HCT116 (cell line): Measurements from ENCODE around the gene KANSL1. TPM values are rescaled to one million over a fixed set of nuclear protein-coding genes. Genes with fewer than 3 reads are reported as not detected.

Experiments used
- ATAC-seq: fragments of 200-7000 bp; cut with Tn5 transposase; 2 replicates; pipeline ENCODE4 v1.9.1; 2020; ENCODE audit warnings: mild to moderate bottlenecking, moderate library complexity
- BruUV-seq: library from RNA; stranded (reverse); fragments of 400-500 nt; replicated peaks from 2 replicates; lab custom pipeline; 2021; lab: Mats Ljungman, UMichigan
- CTCF ChIA-PET: fragments of 300-600 bp; sonication (Branson Sonifier 250); formaldehyde crosslinking; loops from one replicate; lab custom pipeline; 2021; ENCODE audit warnings: antibody characterized with exemption; lab: Charles Lee
- POLR2A ChIA-PET: fragments of 300-600, 350-600 bp; sonication (Branson Sonifier 250); formaldehyde crosslinking; loops from one replicate; lab custom pipeline; 2021; ENCODE audit warnings: antibody characterized with exemption; lab: Charles Lee
- RAD21 ChIA-PET, 2 experiments: fragments of 300-600 bp; sonication (Branson Sonifier 250); formaldehyde crosslinking; loops; one replicate each; lab custom pipeline; 2023; ENCODE audit warnings: low total read pairs in 2 of 2; ENCODE audit not compliant: uncharacterized antibody in 2 of 2, unreplicated experiment in 2 of 2, low non-redundant PET in 1 of 2; lab: Charles Lee
- DNase-seq: peaks from one replicate; pipeline ENCODE4 v3.0.0-alpha.2; 2010; ENCODE audit warnings: low read depth, low spot score
- H2AFZ ChIP-seq: fragments of 200-600 bp; shearing (Covaris generic), sonication (generic); 2 replicates; pipeline ENCODE4 v1.6.1; 2017; ENCODE audit warnings: low read depth, mixed run types, mixed read lengths, antibody characterized with exemption, low read length; ENCODE audit not compliant: poor library complexity, severe bottlenecking
- H3K27ac ChIP-seq: 2 replicates; pipeline ENCODE4 v1.5.1; 2012; ENCODE audit warnings: low read depth, low read length
- H3K27me3 ChIP-seq: fragments of 200-600 bp; sonication (generic); 2 replicates; pipeline ENCODE4 v1.6.1; 2016; ENCODE audit warnings: mixed run types, low read length, mixed read lengths; ENCODE audit not compliant: insufficient read depth
- H3K36me3 ChIP-seq, 2 experiments: fragments of 200-500 bp in 1 of 2; fragments of 200-600 bp in 1 of 2; sonication (Bioruptor generic) in 1 of 2; sonication (generic) in 1 of 2; 2 replicates each; pipeline versions ENCODE4 v1.5.1 to v1.6.1; 2014 to 2016; ENCODE audit warnings: low read length in 2 of 2, inconsistent platforms in 1 of 2, mixed read lengths in 1 of 2, mixed run types in 1 of 2; ENCODE audit not compliant: insufficient read depth in 2 of 2, control insufficient read depth in 1 of 2
- H3K4me1 ChIP-seq, 2 experiments: fragments of 200-600 bp in 1 of 2; sonication (generic) in 1 of 2; 2 replicates each; pipeline versions ENCODE4 v1.5.1 to v1.6.1; 2012 to 2017; ENCODE audit warnings: low read length in 2 of 2, inconsistent platforms in 1 of 2, mild to moderate bottlenecking in 1 of 2, mixed read lengths in 1 of 2, mixed run types in 1 of 2, moderate library complexity in 1 of 2; ENCODE audit not compliant: insufficient read depth in 2 of 2, control insufficient read depth in 1 of 2
- H3K4me2 ChIP-seq: fragments of 200-600 bp; sonication (generic); 2 replicates; pipeline ENCODE4 v1.6.1; 2017; ENCODE audit warnings: mixed run types, low read length, mixed read lengths
- H3K4me3 ChIP-seq, 2 experiments: fragments of 200-600 bp in 1 of 2; sonication (generic) in 1 of 2; replicated peaks in 1 of 2; 2 replicates each; pipeline ENCODE4 v1.5.1; 2011 to 2016; ENCODE audit warnings: low read length in 2 of 2, control low read depth in 1 of 2, low read depth in 1 of 2, mild to moderate bottlenecking in 1 of 2, mixed read lengths in 1 of 2, mixed run types in 1 of 2
- H3K79me2 ChIP-seq: fragments of 200-600 bp; sonication (generic); 2 replicates; pipeline ENCODE4 v1.6.1; 2017; ENCODE audit warnings: mild to moderate bottlenecking, mixed run types, low read length, moderate library complexity, mixed read lengths; ENCODE audit not compliant: insufficient read depth
- H3K9ac ChIP-seq: fragments of 200-600 bp; sonication (generic); 2 replicates; pipeline ENCODE4 v1.6.1; 2016; ENCODE audit warnings: low read length, mixed read lengths
- H3K9me2 ChIP-seq: fragments of 200-600 bp; sonication (generic), shearing (Covaris generic); 2 replicates; pipeline ENCODE4 v1.6.1; 2017; ENCODE audit warnings: mixed run types, mild to moderate bottlenecking, moderate library complexity; ENCODE audit not compliant: insufficient read depth
- H3K9me3 ChIP-seq, 2 experiments: fragments of 200-500 bp in 1 of 2; fragments of 200-600 bp in 1 of 2; sonication (Bioruptor generic) in 1 of 2; sonication (generic) in 1 of 2; 2 replicates each; pipeline ENCODE4 v1.6.1; 2014 to 2017; ENCODE audit warnings: low read length in 2 of 2, mixed read lengths in 2 of 2, inconsistent platforms in 1 of 2, low read depth in 1 of 2, mild to moderate bottlenecking in 1 of 2, mixed run types in 1 of 2, moderate library complexity in 1 of 2; ENCODE audit not compliant: control insufficient read depth in 1 of 2, insufficient read depth in 1 of 2
- H4K20me1 ChIP-seq: fragments of 200-600 bp; sonication (generic), shearing (Covaris generic); 2 replicates; pipeline ENCODE4 v1.6.1; 2017; ENCODE audit warnings: mixed run types, mild to moderate bottlenecking, moderate library complexity; ENCODE audit not compliant: insufficient read depth
- ATF3 ChIP-seq: IDR thresholded peaks from 2 replicates; pipeline ENCODE4 v1.6.1; 2012
- CEBPB ChIP-seq: IDR thresholded peaks from 2 replicates; pipeline ENCODE4 v1.6.1; 2012; ENCODE audit warnings: low read depth
- ELF1 ChIP-seq: IDR thresholded peaks from 2 replicates; pipeline ENCODE4 v1.6.1; 2012; ENCODE audit warnings: low read depth, borderline replicate concordance
- EZH2 ChIP-seq: fragments of 200-600 bp; sonication (generic); IDR thresholded peaks from 2 replicates; pipeline ENCODE4 v1.6.1; 2017; ENCODE audit warnings: antibody characterized with exemption, mixed run types
- EZH2phosphoT487 ChIP-seq: fragments of 200-600 bp; IDR thresholded peaks from 2 replicates; pipeline ENCODE4 v1.6.1; 2018; ENCODE audit warnings: antibody characterized with exemption, borderline replicate concordance
- FOSL1 ChIP-seq: IDR thresholded peaks from 2 replicates; pipeline ENCODE4 v1.6.1; 2012; ENCODE audit warnings: low read depth
- JUND ChIP-seq: IDR thresholded peaks from 2 replicates; pipeline ENCODE4 v1.6.1; 2012
- POLR2A ChIP-seq: IDR thresholded peaks from 2 replicates; pipeline ENCODE4 v1.7.0; 2011; ENCODE audit warnings: borderline replicate concordance; ENCODE audit not compliant: insufficient read depth, insufficient read length; ENCODE audit errors: extremely low read depth
- POLR2AphosphoS5 ChIP-seq: IDR thresholded peaks from 2 replicates; pipeline ENCODE4 v1.6.1; 2011; ENCODE audit warnings: mild to moderate bottlenecking, low read depth, low read length, moderate library complexity
- RAD21 ChIP-seq: IDR thresholded peaks from 2 replicates; pipeline ENCODE4 v1.6.1; 2012; ENCODE audit warnings: low read depth, mild to moderate bottlenecking
- SP1 ChIP-seq: IDR thresholded peaks from 2 replicates; pipeline ENCODE4 v1.6.1; 2012; ENCODE audit warnings: low read depth
- YY1 ChIP-seq: IDR thresholded peaks from 2 replicates; pipeline ENCODE4 v1.6.1; 2011; ENCODE audit warnings: low read length, low read depth, moderate library complexity, mild to moderate bottlenecking; ENCODE audit not compliant: insufficient replicate concordance; ENCODE audit errors: extremely low read depth
- ZNF274 ChIP-seq: fragments of 200-500 bp; sonication (Bioruptor generic); IDR thresholded peaks from 2 replicates; pipeline ENCODE4 v1.6.1; 2014; ENCODE audit warnings: mild to moderate bottlenecking, low read depth, low read length, inconsistent platforms
- intact Hi-C: fragments of 100-400 bp; cut with micrococcal nuclease; formaldehyde crosslinking; loops from 2 replicates; pipeline ENCODE4 v1.10.0; 2022
- total RNA-seq: library from RNA; stranded (reverse); gene quantifications from one replicate; pipeline ENCODE4 v1.2.1, GENCODE V29; 2021; ENCODE audit not compliant: unreplicated experiment
- TF ChIP-seq, protein P1 (sequence below): IDR thresholded peaks from 2 replicates; pipeline ENCODE4 v1.6.1; 2012
- TF ChIP-seq, protein P2 (sequence below), 3 experiments: fragments of 200-600 bp in 1 of 3; sonication (generic) in 1 of 3; IDR thresholded peaks in 2 of 3; conservative IDR thresholded peaks in 1 of 3; 2 replicates each; pipeline ENCODE4 v1.5.1; 2012 to 2017; ENCODE audit warnings: low read depth in 2 of 3, low read length in 2 of 3, antibody characterized with exemption in 1 of 3, borderline replicate concordance in 1 of 3, control low read depth in 1 of 3, mild to moderate bottlenecking in 1 of 3, mixed read lengths in 1 of 3, mixed run types in 1 of 3, moderate library complexity in 1 of 3; ENCODE audit not compliant: insufficient read depth in 1 of 3

The KANSL1 gene
- total RNA-seq, 1 experiment from 2014 or later: 77.5 TPM

- ATAC-seq: no peak
- Histone ChIP-seq H2AFZ (no peak overlapping the region), H3K4me1 (no peaks in the 10 kb centered on the region), H3K27me3 (no peaks in the 10 kb centered on the region), H3K27ac (no peak overlapping the region), H3K4me2 (no peak overlapping the region), H3K79me2 (peaks cover 91% of the 10 kb centered on the region), H3K36me3 (peaks cover 0 to 7% of the 10 kb centered on the region in 2 experiments; a peak in 1 of 4 replicates), H3K4me3 (no peak overlapping the region), H3K9me3 (no peaks in the 10 kb centered on the region), H4K20me1 (no peaks in the 10 kb centered on the region), H3K9ac (no peak overlapping the region), H3K9me2 (no peaks in the 10 kb centered on the region)
- BruUV-seq: no TSS peak
- RAD21 ChIA-PET: no interaction called here
- intact Hi-C loops: no loop called here
- TF ChIP-seq POLR2A: no peak
- no peak for TF ChIP-seq JUND
- TF ChIP-seq FOSL1: no peak
- TF ChIP-seq POLR2AphosphoS5: no peak
- TF ChIP-seq EZH2: no peak
- no peak for TF ChIP-seq CEBPB
- TF ChIP-seq, protein P1, sequence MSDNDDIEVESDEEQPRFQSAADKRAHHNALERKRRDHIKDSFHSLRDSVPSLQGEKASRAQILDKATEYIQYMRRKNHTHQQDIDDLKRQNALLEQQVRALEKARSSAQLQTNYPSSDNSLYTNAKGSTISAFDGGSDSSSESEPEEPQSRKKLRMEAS: no peak
- no peak for TF ChIP-seq ATF3
- POLR2A ChIA-PET: interaction anchor here (0.6 kb wide), 1 partner anchor 9 kb away, joined by 3 read pairs; the partner anchor contains the start of gene KANSL1
- no peak for DNase-seq
- CTCF ChIA-PET: interaction anchor here (1.0 to 1.9 kb wide), 2 partner anchors 9 to 10 kb away, joined by 6 to 7 read pairs; partner anchors contain the start of gene KANSL1
Observed at GRCh38 chr17:46202424-46202823, 9.2 kb upstream of the KANSL1 start.

- POLR2A ChIA-PET: no interaction called here
- TF ChIP-seq RAD21: no peak
- no peak for TF ChIP-seq ATF3
- no peak for TF ChIP-seq POLR2AphosphoS5
- TF ChIP-seq ZNF274: no peak
- no peak for TF ChIP-seq SP1
- TF ChIP-seq EZH2: no peak
- TF ChIP-seq, protein P2, sequence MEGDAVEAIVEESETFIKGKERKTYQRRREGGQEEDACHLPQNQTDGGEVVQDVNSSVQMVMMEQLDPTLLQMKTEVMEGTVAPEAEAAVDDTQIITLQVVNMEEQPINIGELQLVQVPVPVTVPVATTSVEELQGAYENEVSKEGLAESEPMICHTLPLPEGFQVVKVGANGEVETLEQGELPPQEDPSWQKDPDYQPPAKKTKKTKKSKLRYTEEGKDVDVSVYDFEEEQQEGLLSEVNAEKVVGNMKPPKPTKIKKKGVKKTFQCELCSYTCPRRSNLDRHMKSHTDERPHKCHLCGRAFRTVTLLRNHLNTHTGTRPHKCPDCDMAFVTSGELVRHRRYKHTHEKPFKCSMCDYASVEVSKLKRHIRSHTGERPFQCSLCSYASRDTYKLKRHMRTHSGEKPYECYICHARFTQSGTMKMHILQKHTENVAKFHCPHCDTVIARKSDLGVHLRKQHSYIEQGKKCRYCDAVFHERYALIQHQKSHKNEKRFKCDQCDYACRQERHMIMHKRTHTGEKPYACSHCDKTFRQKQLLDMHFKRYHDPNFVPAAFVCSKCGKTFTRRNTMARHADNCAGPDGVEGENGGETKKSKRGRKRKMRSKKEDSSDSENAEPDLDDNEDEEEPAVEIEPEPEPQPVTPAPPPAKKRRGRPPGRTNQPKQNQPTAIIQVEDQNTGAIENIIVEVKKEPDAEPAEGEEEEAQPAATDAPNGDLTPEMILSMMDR (IDR thresholded peaks at IDR 0.05 in 2 of 3, conservative IDR thresholded peaks at IDR 0.05 in 1 of 3; ENCODE audit: borderline replicate concordance in 1 of 3, insufficient read depth in 1 of 3, low read depth in 2 of 3, low read length in 2 of 3): no peak
- TF ChIP-seq EZH2phosphoT487: no peak
- TF ChIP-seq ELF1: no peak
- TF ChIP-seq YY1: no peak
- Histone ChIP-seq H3K79me2 (peaks cover 94% of the 10 kb centered on the region), H3K9me2 (no peaks in the 10 kb centered on the region), H3K4me2 (no peak overlapping the region), H3K4me3 (no peak overlapping the region), H4K20me1 (no peaks in the 10 kb centered on the region), H3K27me3 (no peaks in the 10 kb centered on the region), H2AFZ (no peak overlapping the region), H3K9me3 (no peaks in the 10 kb centered on the region), H3K36me3 (peaks cover 0 to 7% of the 10 kb centered on the region in 2 experiments; a peak in 1 of 4 replicates), H3K27ac (no peak overlapping the region), H3K4me1 (no peaks in the 10 kb centered on the region), H3K9ac (no peak overlapping the region)
- no TSS peak for BruUV-seq
- CTCF ChIA-PET: interaction anchor here (1.0 to 1.9 kb wide), 2 partner anchors 9 to 11 kb away, joined by 6 to 7 read pairs; partner anchors contain the start of gene KANSL1
- RAD21 ChIA-PET: no interaction called here
- ATAC-seq: no peak
- no peak for DNase-seq
- intact Hi-C loops: no loop called here
Observed at GRCh38 chr17:46201491-46201890, 8.3 kb upstream of the KANSL1 start.
